Sigmoid colon (tissue), 7 donors: ENCODE results near the gene TMEM14A. TPM values are rescaled to one million over a fixed set of nuclear protein-coding genes. Genes with fewer than 3 reads are reported as not detected.
"Not testable (repeated sequence)": the region's sequence is repeated elsewhere in the genome, so short reads cannot be mapped to it uniquely, and the experiment has no call there.

Source experiments
- DNase-seq: peaks from one replicate; pipeline ENCODE4 v3.0.0-alpha.2; 2019
- H3K27ac ChIP-seq, 4 donors: fragments of 200-600 bp; sonication (generic); one replicate each; pipeline ENCODE4 v1.5.1; 2016 to 2019; ENCODE audit warnings: mild to moderate bottlenecking in 1 of 4
- H3K27me3 ChIP-seq, 3 donors: fragments of 200-600 bp; sonication (generic); one replicate each; pipeline ENCODE4 v1.5.1; 2019; ENCODE audit warnings: mild to moderate bottlenecking in 1 of 3
- H3K36me3 ChIP-seq, 4 donors: fragments of 200-600 bp; sonication (generic); one replicate each; pipeline ENCODE4 v1.5.1; 2016 to 2019
- H3K4me1 ChIP-seq, 4 donors: fragments of 200-600 bp; sonication (generic); one replicate each; pipeline ENCODE4 v1.5.1; 2017 to 2019
- H3K4me3 ChIP-seq, 4 donors: fragments of 200-600 bp; sonication (generic); one replicate each; pipeline ENCODE4 v1.5.1; 2017 to 2019; ENCODE audit warnings: mild to moderate bottlenecking in 2 of 4, moderate library complexity in 1 of 4
- H3K9me3 ChIP-seq, 4 donors: fragments of 200-600 bp in 3 of 4; sonication (generic) in 3 of 4; one replicate each; pipeline versions ENCODE4 v1.5.1 to v1.6.1; 2013 to 2019
- CTCF ChIP-seq, 4 experiments: fragments of 450-650 bp in 3 of 4; fragments of 200-600 bp in 1 of 4; IDR thresholded peaks; one replicate each; pipeline ENCODE4 v1.5.1; 2016 to 2019; ENCODE audit warnings: antibody characterized with exemption in 4 of 4, mild to moderate bottlenecking in 3 of 4, moderate library complexity in 2 of 4
- EP300 ChIP-seq, 4 donors: sonication (generic); formaldehyde crosslinking; IDR thresholded peaks; one replicate each; pipeline ENCODE4 v1.6.1; 2017; ENCODE audit warnings: antibody characterized with exemption in 4 of 4
- POLR2A ChIP-seq, 2 donors: fragments of 450-650 bp; IDR thresholded peaks; one replicate each; pipeline ENCODE4 v1.6.1; 2016; ENCODE audit warnings: antibody characterized with exemption in 2 of 2, mild to moderate bottlenecking in 2 of 2, moderate library complexity in 2 of 2
- POLR2AphosphoS5 ChIP-seq, 4 donors: sonication (generic); formaldehyde crosslinking; IDR thresholded peaks; one replicate each; pipeline ENCODE4 v1.6.1; 2017; ENCODE audit warnings: antibody characterized with exemption in 4 of 4
- WGBS, 2 donors: extraction: QIAGEN DNeasy Blood & Tissue Kit; methylation state at CpG; one replicate each; pipeline ENCODE4 v1.1.7; 2013; 5-methylcytosine and 5-hydroxymethylcytosine counted together
- intact Hi-C: fragments of 100-400 bp; cut with DNase I; formaldehyde crosslinking; loops from one replicate; pipeline ENCODE4 v1.15.1; 2023
- polyA plus RNA-seq, 3 donors: library from polyadenylated mRNA; stranded (reverse); fragments of 200-250 nt; gene quantifications; one replicate each; pipeline ENCODE4 v1.2.3, GENCODE V29; 2013
- total RNA-seq, 4 donors: library from RNA; depleted of rRNA; stranded (reverse); fragments of >200 nt; gene quantifications; one replicate each; pipeline ENCODE4 v1.1.0, GENCODE V29; 2016
- donor health status: healthy with polysubstance abuse.
- donor health status: Bipolar disorder and iron deficiency.
- donor health status: healthy.

The TMEM14A gene
- total and polyA plus RNA-seq, 7 donors = 18.5 to 48.5 (median 25.2) TPM

- no peaks in the 10 kb centered on the region for H3K27me3 ChIP-seq
- TF ChIP-seq POLR2A (IDR thresholded peaks at IDR 0.05) (no peak), EP300 (IDR thresholded peaks at IDR 0.05) (no peak), POLR2AphosphoS5 (IDR thresholded peaks at IDR 0.05) (no peak), CTCF (IDR thresholded peaks at IDR 0.05) (no peak)
- peaks cover 0 to 15% (median 10%) of the 10 kb centered on the region in 4 donors for H3K4me1 ChIP-seq
- intact Hi-C loops = no loop called here
- H3K36me3 ChIP-seq = peaks cover 0 to 26% (median 3%) of the 10 kb centered on the region in 4 donors
- H3K27ac ChIP-seq = no peak overlapping the region
- no peaks in the 10 kb centered on the region for H3K9me3 ChIP-seq
- 88% methylated on average over 7 of the region's 7 CpGs for WGBS, 2 donors
- no peak for DNase-seq
- H3K4me3 ChIP-seq = no peak overlapping the region
Measured at GRCh38 chr6:52674666-52675065, 3.8 kb downstream of the TMEM14A start.

- Histone ChIP-seq H3K27ac (no peak overlapping the region), H3K9me3 (no peaks in the 10 kb centered on the region), H3K4me3 (no peak overlapping the region), H3K36me3 (peaks cover 0 to 26% (median 3%) of the 10 kb centered on the region in 4 donors), H3K4me1 (peaks cover 0 to 15% (median 9%) of the 10 kb centered on the region in 4 donors), H3K27me3 (no peaks in the 10 kb centered on the region)
- no peak for DNase-seq
- WGBS, 2 donors = 96 to 97% methylated on average over 1 of the region's 1 CpG
- TF ChIP-seq CTCF (IDR thresholded peaks at IDR 0.05) (no peak), EP300 (IDR thresholded peaks at IDR 0.05) (no peak), POLR2AphosphoS5 (IDR thresholded peaks at IDR 0.05) (no peak), POLR2A (IDR thresholded peaks at IDR 0.05) (no peak)
- intact Hi-C loops = no loop called here
Measured at GRCh38 chr6:52675372-52675771, 4.5 kb downstream of the TMEM14A start.

GRCh38 chr6:52676631-52677030 is 5.7 kb downstream of the TMEM14A start:
- DNase-seq, H3K27ac ChIP-seq, H3K4me3 ChIP-seq, intact Hi-C loops, H3K27me3 ChIP-seq, H3K9me3 ChIP-seq, H3K4me1 ChIP-seq: not testable (repeated sequence)
- 88 to 91% methylated on average over 8 of the region's 8 CpGs for WGBS, 2 donors
- peaks cover 0 to 30% (median 3%) of the 10 kb centered on the region in 4 donors for H3K36me3 ChIP-seq

- no peak for DNase-seq
- H3K36me3 ChIP-seq = peaks cover 0 to 55% (median 5%) of the 10 kb centered on the region in 4 donors
- no peaks in the 10 kb centered on the region for H3K27me3 ChIP-seq
- no peak overlapping the region for H3K4me3 ChIP-seq
- H3K27ac ChIP-seq = no peak overlapping the region
- intact Hi-C loops = no loop called here
- H3K4me1 ChIP-seq = no peaks in the 10 kb centered on the region
- TF ChIP-seq EP300 (IDR thresholded peaks at IDR 0.05) = no peak
- H3K9me3 ChIP-seq = no peaks in the 10 kb centered on the region
Measured at GRCh38 chr6:52681416-52681815, 10.5 kb downstream of the TMEM14A start.

GRCh38 chr6:52686878-52687699 is 16.2 kb downstream of the TMEM14A start:
- H3K4me3 ChIP-seq = no peak overlapping the region
- TF ChIP-seq POLR2A (IDR thresholded peaks at IDR 0.05) (no peak), CTCF (IDR thresholded peaks at IDR 0.05) (no peak), POLR2AphosphoS5 (IDR thresholded peaks at IDR 0.05) (no peak), EP300 (IDR thresholded peaks at IDR 0.05) (no peak)
- H3K9me3 ChIP-seq = no peaks in the 10 kb centered on the region
- H3K27me3 ChIP-seq = no peaks in the 10 kb centered on the region
- H3K27ac ChIP-seq = no peak overlapping the region
- 96% methylated on average over 6 of the region's 6 CpGs for WGBS, 2 donors
- intact Hi-C loops = no loop called here
- H3K36me3 ChIP-seq = peaks cover 0 to 23% (median 1%) of the 10 kb centered on the region in 4 donors
- H3K4me1 ChIP-seq = no peaks in the 10 kb centered on the region
- DNase-seq = no peak
